GM19467 (cell line): ENCODE results near the gene ATP5ME.
"Not testable (repeated sequence)": the region's sequence is repeated elsewhere in the genome, so short reads cannot be mapped to it uniquely, and the experiment has no call there.

ENCODE experiments used
- ATAC-seq: cut with Tn5 transposase; IDR thresholded peaks from one replicate; pipeline ENCODE4 v1.9.1; 2021; ENCODE audit warnings: mild to moderate bottlenecking, moderate library complexity; ENCODE audit not compliant: unreplicated experiment

ATP5ME gene

GRCh38 chr4:705278-706082 is 31.4 kb upstream of the ATP5ME start, which contains the start of gene PCGF3:
TSS of gene PCGF3 (plus strand) at chr4:705832. CDS start at chr4:733681, 27,849 bp downstream.
- ATAC-seq, result peak; percentile 92

- no peak for ATAC-seq
Measured at GRCh38 chr4:704971-705277, 30.8 kb upstream of the ATP5ME start.

- ATAC-seq, result no peak
Measured at GRCh38 chr4:704198-704891, 30.3 kb upstream of the ATP5ME start.

- no peak for ATAC-seq
Measured at GRCh38 chr4:703336-704197, 29.5 kb upstream of the ATP5ME start.

GRCh38 chr4:702618-703048 is 28.6 kb upstream of the ATP5ME start:
- ATAC-seq, result no peak

GRCh38 chr4:700587-701264 is 26.6 kb upstream of the ATP5ME start:
- no peak for ATAC-seq

GRCh38 chr4:699816-700580 is 25.9 kb upstream of the ATP5ME start:
- no peak for ATAC-seq

GRCh38 chr4:694341-694940 is 20.4 kb upstream of the ATP5ME start:
- not testable (repeated sequence) for ATAC-seq

- no peak for ATAC-seq
Measured at GRCh38 chr4:692771-693554, 18.9 kb upstream of the ATP5ME start.

- no peak for ATAC-seq
Measured at GRCh38 chr4:689723-690122, 15.6 kb upstream of the ATP5ME start.

GRCh38 chr4:688854-689681 is 15.0 kb upstream of the ATP5ME start, which contains the start of gene SLC49A3:
TSS of gene SLC49A3 (minus strand) at chr4:689151. CDS start at chr4:689127, 24 bp downstream.
- no peak for ATAC-seq

- no peak for ATAC-seq
Measured at GRCh38 chr4:687971-688853, 14.1 kb upstream of the ATP5ME start.

GRCh38 chr4:687048-687970 is 13.2 kb upstream of the ATP5ME start:
- no peak for ATAC-seq

- ATAC-seq, result no peak
Measured at GRCh38 chr4:686413-687040, 12.5 kb upstream of the ATP5ME start.

GRCh38 chr4:685679-686412 is 11.8 kb upstream of the ATP5ME start:
- ATAC-seq, result no peak
